Glomerular visceral epithelial cell (primary cell): Measurements from ENCODE around the gene FREM2.

Experiments used
- DNase-seq: peaks from one replicate; pipeline ENCODE4 v3.0.0-alpha.2; 2016; ENCODE audit errors: extremely low spot score

Gene FREM2

GRCh38 chr13:38685974-38686576, 802 bp upstream of the FREM2 start:
- peak; percentile 30 for DNase-seq

GRCh38 chr13:38687246-38688229, 661 bp downstream of the FREM2 start:
- DNase-seq, result peak; percentile 6

- no peak for DNase-seq
These were observed 1.8 kb downstream of the FREM2 start for GRCh38 chr13:38688674-38689073.

GRCh38 chr13:38690231-38690630, 3.4 kb downstream of the FREM2 start:
- DNase-seq, result no peak

GRCh38 chr13:38693168-38693567, 6.3 kb downstream of the FREM2 start:
- DNase-seq, result no peak

- DNase-seq, result no peak
These were observed 6.8 kb downstream of the FREM2 start for GRCh38 chr13:38693641-38694040.

- no peak for DNase-seq
These were observed 10.3 kb downstream of the FREM2 start for GRCh38 chr13:38697197-38697596.

- peak; percentile 13 for DNase-seq
These were observed 10.9 kb downstream of the FREM2 start for GRCh38 chr13:38697628-38698333.

GRCh38 chr13:38700051-38700450, 13.2 kb downstream of the FREM2 start:
- no peak for DNase-seq

- DNase-seq, result no peak
These were observed 15.8 kb downstream of the FREM2 start for GRCh38 chr13:38702669-38703068.

GRCh38 chr13:38703255-38703654, 16.4 kb downstream of the FREM2 start:
- no peak for DNase-seq

- DNase-seq, result no peak
These were observed 18.5 kb downstream of the FREM2 start for GRCh38 chr13:38705365-38705764.

GRCh38 chr13:38707460-38707859, 20.6 kb downstream of the FREM2 start:
- DNase-seq, result no peak

- DNase-seq, result no peak
These were observed 26.2 kb downstream of the FREM2 start for GRCh38 chr13:38713046-38713445.

GRCh38 chr13:38718374-38718773, 31.5 kb downstream of the FREM2 start:
- DNase-seq, result no peak

GRCh38 chr13:38730332-38730731, 43.5 kb downstream of the FREM2 start:
- no peak for DNase-seq

- DNase-seq, result no peak
These were observed 46.3 kb downstream of the FREM2 start for GRCh38 chr13:38733146-38733545.

- no peak for DNase-seq
These were observed 49.0 kb downstream of the FREM2 start for GRCh38 chr13:38735665-38736440.

- DNase-seq, result no peak
These were observed 56.6 kb downstream of the FREM2 start for GRCh38 chr13:38743466-38743865.

- no peak for DNase-seq
These were observed 65.8 kb downstream of the FREM2 start for GRCh38 chr13:38752686-38753085.

GRCh38 chr13:38753878-38754277, 67.0 kb downstream of the FREM2 start:
- no peak for DNase-seq

GRCh38 chr13:38755793-38756192, 68.9 kb downstream of the FREM2 start:
- DNase-seq, result no peak
